GM21515 (cell line): Measurements from ENCODE around the gene ASTN2.
"Not testable (repeated sequence)": the region's sequence is repeated elsewhere in the genome, so short reads cannot be mapped to it uniquely, and the experiment has no call there.

Experiments used
- ATAC-seq: cut with Tn5 transposase; IDR thresholded peaks from one replicate; pipeline ENCODE4 v1.9.1; 2021; ENCODE audit not compliant: unreplicated experiment

The ASTN2 gene

DNA sequence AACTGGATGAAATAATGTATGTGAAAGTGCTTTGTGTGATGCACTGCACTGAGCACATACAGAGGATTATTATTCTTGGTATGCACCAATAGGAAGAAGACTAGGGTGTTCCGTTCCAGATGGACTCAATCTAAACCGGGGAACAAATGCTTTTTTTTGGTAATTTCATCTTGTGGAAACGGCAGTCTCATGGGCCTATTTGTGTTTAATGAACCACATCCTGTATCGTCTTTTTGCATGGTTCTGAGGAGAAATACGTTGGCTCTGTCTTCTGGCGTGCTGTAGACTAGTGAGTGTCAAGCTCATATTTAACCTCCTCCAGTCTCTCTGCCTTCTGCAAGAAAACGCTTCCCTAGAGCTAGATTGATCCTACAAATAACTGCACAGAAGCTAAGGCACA, 697.7 kb downstream of the ASTN2 start:
- no peak for ATAC-seq

- ATAC-seq, result no peak
Measured at GRCh38 chr9:116716438-116716837, 698.4 kb downstream of the ASTN2 start.

DNA sequence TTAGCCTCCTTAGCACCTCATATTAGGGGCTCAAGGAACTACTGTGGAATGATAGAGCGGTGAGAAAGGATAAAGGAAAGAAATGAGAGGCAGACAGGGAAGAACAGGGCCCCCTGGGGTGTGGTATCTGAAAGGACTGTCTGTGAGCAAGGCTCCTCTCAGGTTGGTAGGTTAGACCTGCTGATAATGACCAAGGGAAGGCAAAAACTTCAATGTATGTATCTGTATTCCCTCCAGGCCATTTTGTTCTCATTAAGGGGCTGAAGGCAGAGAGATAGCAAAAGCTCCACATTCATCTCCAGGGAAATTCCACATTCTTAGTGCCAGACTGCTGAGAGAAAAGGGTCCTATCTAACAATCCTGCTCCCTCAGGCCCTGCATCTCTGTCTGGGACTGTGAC, 699.1 kb downstream of the ASTN2 start:
- ATAC-seq, result no peak

DNA sequence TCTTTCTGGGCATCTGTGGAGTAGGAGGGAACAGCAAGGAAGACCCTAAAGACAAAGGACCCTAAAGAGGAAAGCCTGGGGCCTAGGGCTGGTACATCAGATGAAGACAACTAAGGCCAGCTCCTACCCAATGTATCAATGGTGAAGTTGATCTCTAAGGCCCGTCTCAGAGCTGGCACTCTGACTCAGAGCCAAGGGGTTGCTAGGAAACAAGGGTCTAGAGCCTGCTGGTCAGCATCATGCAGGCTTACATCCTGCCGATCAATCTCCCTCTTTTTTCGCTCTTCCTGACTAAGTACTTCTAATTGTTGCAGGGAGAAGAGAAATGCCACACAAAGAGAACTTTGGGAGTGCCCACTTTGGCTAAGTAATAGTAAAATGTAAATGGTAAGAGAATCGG, 701.6 kb downstream of the ASTN2 start:
- no peak for ATAC-seq

- no peak for ATAC-seq
Measured at GRCh38 chr9:116712781-116713180, 702.1 kb downstream of the ASTN2 start.

GRCh38 chr9:116706310-116707290, 708.3 kb downstream of the ASTN2 start:
- ATAC-seq, result no peak

DNA sequence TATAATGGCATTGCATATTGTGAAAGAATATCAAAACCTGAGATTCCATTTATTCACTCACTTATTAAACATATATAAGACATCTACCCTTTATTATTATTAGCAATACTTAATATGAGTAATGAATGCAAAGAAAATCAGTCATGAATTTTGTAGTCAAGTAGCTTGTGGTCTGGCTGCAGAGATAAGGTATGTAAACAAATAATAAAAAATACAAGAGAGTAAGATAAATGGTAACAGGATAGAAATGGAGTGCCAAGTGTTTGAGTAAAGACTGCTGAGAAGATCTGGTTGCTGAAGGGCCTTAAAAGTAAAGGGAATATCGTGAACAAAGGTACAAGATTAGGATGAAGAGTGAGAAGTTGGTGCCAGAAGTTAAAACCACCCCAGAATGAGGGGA, 709.3 kb downstream of the ASTN2 start:
- ATAC-seq, result no peak

GRCh38 chr9:116704470-116704869, 710.4 kb downstream of the ASTN2 start:
- ATAC-seq, result no peak

DNA sequence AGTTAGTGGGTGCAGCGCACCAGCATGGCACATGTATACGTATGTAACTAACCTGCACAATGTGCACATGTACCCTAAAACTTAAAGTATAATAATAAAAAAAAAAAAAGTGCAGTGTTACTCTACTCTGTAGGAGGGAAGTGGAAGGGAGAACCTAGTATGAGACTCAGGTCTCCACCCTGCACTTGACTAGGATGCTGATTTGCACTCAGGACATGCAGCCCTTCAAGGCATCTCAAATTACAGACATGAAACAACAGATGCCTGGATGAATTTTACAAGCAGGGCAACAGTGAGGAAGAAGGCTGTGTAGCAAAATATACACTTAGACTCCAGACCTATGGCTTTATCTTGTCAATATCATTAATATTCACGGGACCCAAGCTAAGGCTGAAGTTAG, 711.2 kb downstream of the ASTN2 start:
- ATAC-seq, result no peak

DNA sequence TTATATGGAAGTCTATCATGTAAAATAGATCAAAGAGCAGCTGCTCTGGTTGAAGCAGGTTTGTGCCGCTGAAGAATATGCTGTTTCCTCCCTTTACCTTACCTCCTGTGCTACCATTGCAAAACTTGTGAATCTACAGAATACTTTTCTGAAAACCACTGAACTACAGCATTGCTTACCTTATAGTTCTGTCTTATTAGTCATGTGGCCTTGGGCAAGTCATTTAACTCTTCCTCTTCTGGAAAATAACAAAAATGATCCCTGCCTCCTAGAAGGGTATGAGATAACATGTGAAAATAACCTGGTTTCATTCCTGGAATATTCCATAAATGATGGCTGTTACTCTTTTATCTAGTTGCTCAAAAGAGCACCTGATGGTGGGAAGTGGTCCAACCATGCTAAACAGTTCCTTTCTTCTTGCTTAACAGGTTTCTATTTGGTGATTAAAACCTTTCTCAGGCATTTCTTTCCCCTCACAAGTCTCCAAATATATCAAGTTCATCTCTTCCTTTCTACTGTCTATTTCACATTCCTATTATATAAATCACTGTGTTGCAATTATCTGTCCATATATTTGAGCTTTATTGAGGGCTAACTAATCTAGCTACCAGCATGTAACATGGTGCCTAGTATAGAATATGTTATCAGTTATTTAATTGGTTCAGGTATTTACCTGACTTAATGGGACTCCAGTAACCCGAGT, 712.8 kb downstream of the ASTN2 start:
- ATAC-seq, result no peak

DNA sequence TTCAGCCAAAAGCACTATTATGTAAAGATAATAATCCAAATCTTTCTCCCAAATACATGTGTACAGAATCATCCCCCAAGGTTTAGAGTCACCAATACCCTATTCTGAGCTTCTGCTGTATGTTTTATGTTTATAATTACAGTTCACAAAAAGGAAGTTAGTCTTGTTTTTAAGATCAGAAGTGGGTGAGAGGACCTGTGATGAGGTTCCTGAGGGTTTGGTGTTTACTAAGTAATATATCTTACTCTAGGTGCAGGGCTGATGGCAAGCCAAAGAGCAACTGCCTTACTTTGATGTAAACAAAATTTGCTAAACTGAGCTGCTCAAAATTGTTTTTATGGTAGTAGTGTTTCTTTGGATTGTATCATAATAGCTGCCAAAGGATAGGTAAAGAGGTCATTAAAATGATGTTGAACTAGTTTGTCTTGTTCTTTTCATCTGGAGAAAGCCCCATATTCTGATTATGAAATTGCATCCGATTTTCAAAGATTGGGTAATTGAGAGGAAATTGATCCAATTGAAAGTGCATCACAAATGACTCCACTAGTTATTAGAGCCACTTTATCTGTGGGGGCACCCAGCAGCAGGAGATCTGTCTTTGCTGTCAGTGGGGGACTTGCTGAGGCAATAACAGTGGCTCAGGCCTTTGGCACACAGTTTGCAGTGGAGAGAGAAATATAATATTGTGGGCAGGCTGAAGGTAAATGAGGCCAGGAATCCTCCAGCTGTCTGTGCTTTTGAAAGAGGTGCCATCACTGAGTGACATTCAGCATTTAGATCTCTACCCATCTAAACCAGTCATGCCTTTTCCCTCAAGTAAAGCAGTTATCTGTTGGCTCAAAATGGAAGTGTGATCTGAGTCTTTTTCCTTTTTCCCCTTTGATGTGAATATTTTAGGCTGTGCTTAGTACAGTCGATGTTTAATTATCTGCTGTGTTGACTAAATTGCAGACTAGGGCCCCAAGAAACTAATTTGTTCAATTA, 713.7 kb downstream of the ASTN2 start:
- no peak for ATAC-seq

DNA sequence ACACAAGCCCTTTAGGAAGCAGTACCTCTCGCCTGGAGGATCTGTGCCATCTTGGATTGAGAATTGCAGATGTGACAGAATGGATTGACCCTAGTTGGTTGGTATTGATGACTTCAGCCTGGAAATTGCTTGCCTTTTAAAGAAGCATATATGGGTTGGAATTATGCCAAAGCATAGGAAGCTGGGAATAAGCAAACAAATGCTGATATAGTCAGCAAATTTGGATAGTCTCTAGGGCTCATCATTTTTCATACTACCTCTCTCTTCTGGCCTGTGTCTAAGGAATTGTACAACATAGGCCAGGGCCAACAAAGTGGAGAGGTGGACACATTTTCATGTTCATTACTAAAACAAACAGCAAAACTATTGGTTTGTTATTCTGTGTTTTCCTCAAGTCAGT, 714.6 kb downstream of the ASTN2 start:
- ATAC-seq, result no peak

GRCh38 chr9:116697887-116698286, 717.0 kb downstream of the ASTN2 start:
- ATAC-seq, result no peak

GRCh38 chr9:116697362-116697761, 717.5 kb downstream of the ASTN2 start:
- ATAC-seq, result no peak

- no peak for ATAC-seq
Measured at GRCh38 chr9:116695438-116695837, 719.4 kb downstream of the ASTN2 start.

- no peak for ATAC-seq
Measured at GRCh38 chr9:116694785-116695291, 720.0 kb downstream of the ASTN2 start.

DNA sequence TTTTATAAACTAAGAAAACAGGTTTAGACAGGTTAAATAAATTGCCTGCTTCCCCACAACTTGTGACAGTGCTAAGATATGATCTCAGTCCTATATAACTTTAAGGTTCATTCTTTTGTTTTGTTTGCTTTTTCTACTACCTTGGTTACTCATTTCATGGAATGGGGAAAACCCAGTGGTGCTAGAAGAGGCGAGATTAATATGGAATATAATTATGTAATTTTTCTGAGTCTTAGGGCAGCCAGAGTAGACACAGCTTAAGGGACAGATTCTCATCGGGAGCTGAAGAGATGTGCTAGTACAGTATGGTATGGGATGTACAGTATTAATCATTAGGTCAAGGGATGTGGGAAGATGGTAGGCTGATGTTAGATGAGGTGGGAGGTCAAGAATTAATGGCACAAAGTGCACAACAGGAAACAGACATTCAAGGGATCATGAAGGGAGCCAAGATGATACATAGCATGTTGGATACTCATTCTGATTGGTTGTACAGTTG, 721.6 kb downstream of the ASTN2 start:
- no peak for ATAC-seq

DNA sequence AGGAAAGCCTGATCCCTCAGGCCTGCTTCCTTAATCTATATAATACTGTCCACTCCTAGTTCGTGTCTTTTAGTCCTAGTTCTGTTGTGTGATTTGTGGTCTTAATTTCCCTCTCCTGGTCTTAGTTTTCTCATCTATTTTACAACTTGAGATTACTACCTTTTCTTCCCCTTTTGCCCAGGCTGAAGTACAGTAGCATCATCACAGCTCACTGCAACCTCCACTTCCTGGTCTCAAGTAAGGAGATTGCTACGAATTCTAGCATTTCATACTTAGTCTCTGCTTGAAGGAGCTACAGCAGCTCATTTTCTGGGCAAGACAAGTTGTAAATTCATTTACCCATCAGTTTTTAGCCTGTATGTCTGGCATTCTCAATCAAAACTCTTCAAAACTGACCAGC, 722.2 kb downstream of the ASTN2 start:
- ATAC-seq, result no peak

- no peak for ATAC-seq
Measured at GRCh38 chr9:116691607-116692006, 723.2 kb downstream of the ASTN2 start.

DNA sequence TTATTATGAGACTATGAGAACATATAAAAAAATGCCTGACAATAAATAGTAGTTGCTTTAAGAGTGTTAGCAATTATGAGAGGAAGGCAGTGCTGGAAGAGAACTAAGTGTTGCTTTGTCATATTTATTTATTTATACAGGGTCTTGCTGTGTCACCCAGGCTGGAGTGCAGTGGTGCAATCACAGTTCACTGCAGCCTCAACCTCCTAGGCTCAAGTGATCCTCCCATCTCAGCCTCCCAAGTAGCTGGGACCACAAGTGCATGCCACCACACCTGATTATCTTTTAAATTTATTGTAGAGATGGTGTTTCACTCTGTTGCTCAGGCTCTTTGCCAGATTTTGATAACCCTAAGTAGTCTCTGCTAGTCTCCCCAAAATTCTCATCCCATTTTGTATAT, 724.1 kb downstream of the ASTN2 start:
- ATAC-seq, result not testable (repeated sequence)
